Measurements from ENCODE around the gene TOGARAM2. TPM values are rescaled to one million over a fixed set of nuclear protein-coding genes. Genes with fewer than 3 reads are reported as not detected.

Gene TOGARAM2
- total and polyA plus RNA-seq, 10 donors: 3.0 to 19.9 (median 8.6) TPM

- intact Hi-C loops (cut with DNase I; ENCODE audit: low total_unique reads): no loop called here
These were observed 9.9 kb downstream of the TOGARAM2 start for GRCh38 chr2:28991021-28991420.

GRCh38 chr2:28991460-28991859, 10.4 kb downstream of the TOGARAM2 start:
- intact Hi-C loops (cut with DNase I; ENCODE audit: low total_unique reads): no loop called here
- H3K4me3 ChIP-seq: no peak overlapping the region
- peaks cover 0 to under 1% (median 0%) of the 10 kb centered on the region in 6 donors for H3K4me1 ChIP-seq
- no peaks in the 10 kb centered on the region for H3K27me3 ChIP-seq (replicated peaks in 1 of 7)
- no peaks in the 10 kb centered on the region for H3K36me3 ChIP-seq
- no peak for TF ChIP-seq POLR2AphosphoS5 (IDR thresholded peaks at IDR 0.05)
- no peak for TF ChIP-seq CTCF (IDR thresholded peaks at IDR 0.05 in 8 of 11, conservative IDR thresholded peaks at IDR 0.05 in 3 of 11)
- TF ChIP-seq POLR2A (IDR thresholded peaks at IDR 0.05): no peak
- no peaks in the 10 kb centered on the region for H3K9me3 ChIP-seq
- DNase-seq: peak; percentile 23
- H3K27ac ChIP-seq: no peak overlapping the region
- WGBS, 5 donors: 82 to 96% (median 89%) methylated on average over 8 to 9 of the region's 9 CpGs

More at GRCh38 chr2:28991021-28991420, 9.9 kb downstream of the TOGARAM2 start:
- Histone ChIP-seq H3K27me3 (replicated peaks in 1 of 7) (no peaks in the 10 kb centered on the region), H3K9me3 (no peaks in the 10 kb centered on the region), H3K4me1 (peaks cover 0 to 4% (median 0%) of the 10 kb centered on the region in 6 donors), H3K27ac (no peak overlapping the region), H3K36me3 (no peaks in the 10 kb centered on the region), H3K4me3 (no peak overlapping the region)
- no peak for DNase-seq
- TF ChIP-seq POLR2A (IDR thresholded peaks at IDR 0.05) (no peak), CTCF (IDR thresholded peaks at IDR 0.05 in 8 of 11, conservative IDR thresholded peaks at IDR 0.05 in 3 of 11) (no peak), POLR2AphosphoS5 (IDR thresholded peaks at IDR 0.05) (no peak)
- WGBS, 5 donors: 70 to 93% (median 73%) methylated on average over 4 of the region's 4 CpGs

- 64 to 82% (median 76%) methylated on average over 6 of the region's 6 CpGs for WGBS, 5 donors
- intact Hi-C loops (cut with DNase I; ENCODE audit: low total_unique reads): no loop called here
- H3K27ac ChIP-seq: no peak overlapping the region
- H3K27me3 ChIP-seq (replicated peaks in 1 of 7): no peaks in the 10 kb centered on the region
- H3K4me1 ChIP-seq: no peaks in the 10 kb centered on the region
- no peak for TF ChIP-seq POLR2A (IDR thresholded peaks at IDR 0.05)
- no peak for TF ChIP-seq POLR2AphosphoS5 (IDR thresholded peaks at IDR 0.05)
- no peak for TF ChIP-seq CTCF (IDR thresholded peaks at IDR 0.05 in 8 of 11, conservative IDR thresholded peaks at IDR 0.05 in 3 of 11)
- DNase-seq: no peak
- H3K9me3 ChIP-seq: no peaks in the 10 kb centered on the region
- no peaks in the 10 kb centered on the region for H3K36me3 ChIP-seq
- H3K4me3 ChIP-seq: no peak overlapping the region
These were observed 12.3 kb downstream of the TOGARAM2 start for GRCh38 chr2:28993206-28993960.

- H3K9me3 ChIP-seq: no peaks in the 10 kb centered on the region
These were observed 13.0 kb downstream of the TOGARAM2 start for GRCh38 chr2:28994074-28994473.

More at GRCh38 chr2:28994074-28994473, 13.0 kb downstream of the TOGARAM2 start:
- Histone ChIP-seq H3K4me3 (no peak overlapping the region), H3K27ac (no peak overlapping the region), H3K27me3 (replicated peaks in 1 of 7) (no peaks in the 10 kb centered on the region), H3K36me3 (no peaks in the 10 kb centered on the region), H3K4me1 (no peaks in the 10 kb centered on the region)
- 88 to 96% (median 91%) methylated on average over 10 of the region's 10 CpGs for WGBS, 5 donors
- DNase-seq: no peak
- intact Hi-C loops (cut with DNase I; ENCODE audit: low total_unique reads): no loop called here
- TF ChIP-seq CTCF (IDR thresholded peaks at IDR 0.05 in 8 of 11, conservative IDR thresholded peaks at IDR 0.05 in 3 of 11) (no peak), POLR2AphosphoS5 (IDR thresholded peaks at IDR 0.05) (no peak), POLR2A (IDR thresholded peaks at IDR 0.05) (no peak)
